HuH-7 (cell line): ENCODE data around the gene MCAM.

Experiments used
- DNase-seq: peaks from one replicate; pipeline ENCODE4 v3.0.0; 2011; ENCODE audit warnings: low spot score

MCAM gene, protein sequence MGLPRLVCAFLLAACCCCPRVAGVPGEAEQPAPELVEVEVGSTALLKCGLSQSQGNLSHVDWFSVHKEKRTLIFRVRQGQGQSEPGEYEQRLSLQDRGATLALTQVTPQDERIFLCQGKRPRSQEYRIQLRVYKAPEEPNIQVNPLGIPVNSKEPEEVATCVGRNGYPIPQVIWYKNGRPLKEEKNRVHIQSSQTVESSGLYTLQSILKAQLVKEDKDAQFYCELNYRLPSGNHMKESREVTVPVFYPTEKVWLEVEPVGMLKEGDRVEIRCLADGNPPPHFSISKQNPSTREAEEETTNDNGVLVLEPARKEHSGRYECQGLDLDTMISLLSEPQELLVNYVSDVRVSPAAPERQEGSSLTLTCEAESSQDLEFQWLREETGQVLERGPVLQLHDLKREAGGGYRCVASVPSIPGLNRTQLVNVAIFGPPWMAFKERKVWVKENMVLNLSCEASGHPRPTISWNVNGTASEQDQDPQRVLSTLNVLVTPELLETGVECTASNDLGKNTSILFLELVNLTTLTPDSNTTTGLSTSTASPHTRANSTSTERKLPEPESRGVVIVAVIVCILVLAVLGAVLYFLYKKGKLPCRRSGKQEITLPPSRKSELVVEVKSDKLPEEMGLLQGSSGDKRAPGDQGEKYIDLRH

DNA sequence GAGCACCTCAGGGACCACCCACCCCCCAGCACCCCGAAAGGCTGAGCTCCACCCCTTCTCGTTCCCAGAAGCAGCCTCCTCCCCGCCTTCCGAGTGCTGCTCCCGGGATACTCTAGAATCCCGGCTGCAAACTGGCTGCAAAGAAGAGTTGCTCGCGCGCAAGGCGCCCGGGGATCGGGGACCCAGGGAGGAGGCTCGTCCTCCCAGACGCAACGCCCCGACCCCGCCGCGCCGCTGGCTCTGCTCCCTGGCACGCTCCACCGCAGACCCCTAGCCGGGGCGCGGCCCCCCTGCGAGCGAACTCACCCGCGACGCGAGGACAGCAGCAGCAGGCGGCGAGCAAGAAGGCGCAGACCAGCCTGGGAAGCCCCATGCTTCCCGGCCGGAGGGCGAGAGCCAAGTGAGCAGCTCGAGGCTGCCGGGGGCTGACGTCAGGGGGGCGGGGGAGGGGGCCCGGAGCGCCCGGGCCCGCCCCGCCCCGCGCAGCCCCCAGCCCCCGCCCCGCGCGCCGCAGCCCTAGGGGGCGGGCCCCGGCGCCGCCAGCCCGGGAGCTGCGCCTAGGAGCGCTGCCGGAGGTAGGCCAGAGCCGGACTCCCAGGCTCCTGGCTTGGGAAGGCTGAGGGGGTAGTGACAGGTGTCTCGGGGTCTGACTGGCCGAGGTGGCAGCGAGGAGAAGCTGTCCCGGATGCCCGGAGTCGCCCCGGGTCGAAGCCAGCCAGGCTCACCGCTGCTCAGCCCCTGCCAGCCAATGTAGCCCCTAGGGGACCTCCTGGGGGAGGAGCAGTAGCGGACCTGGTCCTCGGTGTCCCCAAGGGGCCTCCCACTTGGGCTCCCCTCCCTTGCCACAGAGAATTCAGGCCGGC is at the start of gene MCAM:
TSS of gene MCAM (minus strand) at position 402 of the 863 bp plus-strand sequence. CDS start at position 373, 29 bp downstream.
- DNase-seq = peak; percentile 78

DNA sequence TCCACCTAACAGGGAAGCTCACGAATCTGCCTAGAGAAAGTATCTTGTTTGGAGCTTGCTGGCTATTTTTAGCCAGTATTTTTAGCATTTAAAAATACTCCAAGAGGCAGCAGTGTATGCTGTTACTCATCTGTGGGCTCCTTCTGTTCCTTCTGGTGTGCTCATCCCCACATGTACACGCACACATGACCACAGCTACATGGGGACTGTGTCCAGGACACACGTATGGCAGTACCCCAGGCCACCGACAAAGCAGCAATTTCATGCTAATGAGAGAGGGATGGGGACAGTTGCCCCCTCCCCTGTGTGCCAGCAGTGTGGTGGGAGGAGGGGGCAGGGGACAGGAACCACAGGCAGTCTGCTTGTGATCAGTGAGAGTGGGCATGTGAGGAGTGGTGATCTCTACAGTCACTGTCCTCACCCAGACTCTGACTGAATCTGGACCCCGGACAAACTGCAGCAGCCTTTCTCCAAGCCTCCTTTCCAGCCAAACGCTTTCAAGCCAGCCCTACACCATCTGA is 48.2 kb upstream of the MCAM start:
- DNase-seq = no peak

- peak; percentile 80 for DNase-seq
Observed at GRCh38 chr11:119363851-119364590, 47.1 kb upstream of the MCAM start.

GRCh38 chr11:119363081-119363850 is 46.3 kb upstream of the MCAM start:
- no peak for DNase-seq

- DNase-seq = no peak
Observed at GRCh38 chr11:119362741-119363080, 45.8 kb upstream of the MCAM start.

DNA sequence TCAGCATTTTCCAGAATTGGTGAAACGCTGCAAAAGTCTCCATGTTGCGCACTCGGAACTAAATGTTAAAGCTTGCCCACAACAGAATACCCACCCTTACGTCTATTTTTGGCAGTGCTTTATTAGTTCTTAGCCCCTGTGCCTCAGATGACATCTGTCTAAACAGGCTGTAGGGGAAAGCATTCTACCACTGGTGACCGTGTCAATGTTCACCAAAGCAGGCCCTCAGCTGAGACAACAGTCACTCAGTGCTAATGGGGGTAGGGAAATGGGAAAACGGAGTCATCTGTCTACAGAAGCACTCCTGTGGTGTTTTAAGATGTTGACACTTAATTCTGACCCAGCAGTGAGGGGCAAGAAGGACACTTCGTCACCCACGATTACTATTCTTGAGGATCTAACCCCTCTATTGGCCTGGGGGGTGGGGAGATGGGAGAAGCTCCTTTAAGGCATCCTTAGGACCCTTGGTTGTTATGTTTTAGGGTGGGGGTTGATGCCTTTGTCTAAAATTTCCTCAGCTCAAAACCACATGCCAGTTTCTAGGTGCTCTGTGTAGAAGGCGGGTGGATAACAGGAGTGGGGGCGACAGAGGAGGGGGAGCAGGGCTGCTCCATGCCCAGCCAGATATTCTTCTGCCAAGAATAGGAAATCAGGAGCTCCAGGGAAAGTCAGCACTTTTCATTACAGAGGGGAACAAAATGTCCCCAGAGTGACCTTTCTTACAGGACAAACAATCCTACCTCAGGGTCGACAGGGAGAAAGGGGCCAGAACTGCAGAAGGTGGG is 45.2 kb upstream of the MCAM start:
- DNase-seq = no peak

DNA sequence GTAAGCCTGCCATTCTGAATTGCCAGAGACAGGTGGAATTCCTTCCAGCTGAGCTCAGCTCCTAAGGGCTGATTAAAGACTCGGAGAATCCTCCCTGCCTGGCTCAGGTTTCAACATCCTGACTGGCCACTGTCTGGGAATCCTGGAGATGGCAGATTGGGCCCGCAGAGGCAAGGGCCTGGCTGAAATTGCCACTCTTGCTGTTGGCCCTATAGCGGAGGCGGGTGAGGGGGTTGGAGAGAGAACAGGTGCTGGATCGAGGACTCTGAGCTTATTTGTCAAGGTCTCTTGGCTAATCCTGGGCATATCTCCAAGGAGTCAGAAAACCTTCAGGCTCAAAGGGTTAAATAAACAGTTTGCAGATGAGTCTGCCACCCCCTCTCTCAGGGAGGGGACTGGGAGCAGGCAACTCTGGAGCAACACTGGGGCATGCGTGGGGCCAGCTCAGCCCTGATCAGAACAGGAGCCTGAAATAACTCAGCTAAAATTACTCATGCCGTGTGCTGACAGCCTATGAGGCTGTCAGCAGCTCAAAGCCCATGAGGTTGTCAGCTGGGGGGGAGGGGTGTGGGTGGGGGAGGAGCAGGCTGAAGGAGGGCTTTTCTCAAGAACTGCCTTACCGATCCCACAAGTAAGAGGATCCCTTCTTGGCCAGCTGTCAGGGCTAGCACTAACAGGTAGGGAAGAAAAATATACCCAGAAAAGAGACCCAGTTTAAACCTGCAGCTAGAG is 44.3 kb upstream of the MCAM start:
- no peak for DNase-seq

DNA sequence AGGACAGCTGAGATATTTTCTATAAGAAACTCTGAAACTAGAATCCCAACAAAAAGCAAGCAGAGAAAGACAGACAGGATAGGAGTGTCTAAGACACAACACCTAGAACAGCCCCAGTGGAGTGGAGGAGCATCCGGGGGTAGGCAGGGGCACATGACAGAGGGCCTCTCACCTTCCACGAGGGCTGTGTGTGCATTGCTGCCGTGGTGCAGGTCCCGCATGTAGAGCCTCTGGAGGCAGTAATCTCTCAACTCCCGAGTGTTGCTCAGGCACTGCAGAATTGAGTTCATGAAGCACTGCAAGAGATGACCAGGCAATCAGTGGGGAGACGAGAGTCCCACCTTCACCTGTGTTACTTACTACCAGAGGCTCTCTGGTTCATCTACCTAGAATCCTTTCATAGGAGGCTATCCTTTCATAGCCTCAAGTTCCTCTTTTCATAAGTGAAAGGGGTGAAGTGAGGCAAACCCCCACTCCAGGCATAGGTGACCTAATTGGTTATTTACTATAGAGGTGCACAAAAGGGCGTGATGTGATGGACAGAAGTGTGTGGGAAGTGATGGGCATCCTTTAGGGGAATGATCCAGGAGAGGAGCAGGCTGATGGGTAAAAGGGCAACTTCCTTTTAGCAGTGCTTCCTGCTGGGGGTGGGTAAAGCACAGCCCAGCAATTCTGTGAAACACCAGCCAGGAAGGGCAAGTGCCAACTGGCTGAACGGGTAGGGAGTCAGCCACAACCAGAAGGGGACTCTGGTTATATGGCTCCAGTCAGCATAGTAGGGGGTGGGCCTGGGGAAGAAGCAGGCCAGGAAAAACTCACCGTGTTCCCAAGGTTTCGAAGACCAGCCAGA is 42.7 kb upstream of the MCAM start:
- DNase-seq = no peak

GRCh38 chr11:119357074-119357473 is 40.1 kb upstream of the MCAM start:
- no peak for DNase-seq

GRCh38 chr11:119356349-119357031 is 39.6 kb upstream of the MCAM start:
- DNase-seq = no peak

- DNase-seq = no peak
Observed at GRCh38 chr11:119355091-119355843, 38.3 kb upstream of the MCAM start.

DNA sequence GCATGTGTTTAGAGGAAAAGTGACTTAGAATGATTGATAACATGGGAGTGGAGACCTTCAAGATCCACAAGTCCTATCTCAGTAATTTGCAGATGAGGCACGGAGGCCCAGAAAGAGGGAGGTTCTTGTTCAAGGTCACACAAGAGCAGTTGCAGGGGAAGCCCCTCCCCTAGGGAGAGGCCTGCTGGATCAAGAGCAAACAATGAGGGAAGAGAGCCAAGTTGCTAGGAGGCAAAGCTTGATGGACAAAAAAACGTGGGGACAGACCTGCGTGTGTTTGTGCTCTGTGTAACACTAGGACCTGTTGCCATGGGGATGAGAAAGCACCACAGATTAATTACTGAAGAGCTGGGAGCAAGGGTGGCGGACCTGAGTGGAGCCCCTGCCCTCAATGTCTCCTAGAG is 35.9 kb upstream of the MCAM start:
- peak; percentile 87 for DNase-seq

- DNase-seq = no peak
Observed at GRCh38 chr11:119351232-119351631, 34.3 kb upstream of the MCAM start.

DNA sequence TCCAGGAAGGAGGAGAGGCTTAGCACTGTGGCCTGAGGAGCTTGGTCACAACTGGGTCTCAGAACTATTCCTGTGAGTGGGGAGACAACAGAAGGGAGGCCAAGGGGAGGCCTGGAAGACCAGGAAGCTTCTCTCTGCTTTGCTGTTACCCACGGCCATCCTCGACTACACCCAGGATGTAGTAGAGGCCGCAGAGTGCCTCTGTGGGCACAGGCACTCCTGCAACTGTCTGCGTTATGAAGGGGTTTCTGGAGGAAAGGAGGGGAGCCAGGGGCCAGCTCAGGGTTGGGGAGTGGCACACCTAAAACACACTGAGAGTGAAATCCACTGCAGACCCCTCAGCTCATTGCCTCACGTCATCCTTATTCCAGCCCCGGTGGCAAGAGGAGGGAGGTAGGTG is 33.4 kb upstream of the MCAM start:
- no peak for DNase-seq

DNA sequence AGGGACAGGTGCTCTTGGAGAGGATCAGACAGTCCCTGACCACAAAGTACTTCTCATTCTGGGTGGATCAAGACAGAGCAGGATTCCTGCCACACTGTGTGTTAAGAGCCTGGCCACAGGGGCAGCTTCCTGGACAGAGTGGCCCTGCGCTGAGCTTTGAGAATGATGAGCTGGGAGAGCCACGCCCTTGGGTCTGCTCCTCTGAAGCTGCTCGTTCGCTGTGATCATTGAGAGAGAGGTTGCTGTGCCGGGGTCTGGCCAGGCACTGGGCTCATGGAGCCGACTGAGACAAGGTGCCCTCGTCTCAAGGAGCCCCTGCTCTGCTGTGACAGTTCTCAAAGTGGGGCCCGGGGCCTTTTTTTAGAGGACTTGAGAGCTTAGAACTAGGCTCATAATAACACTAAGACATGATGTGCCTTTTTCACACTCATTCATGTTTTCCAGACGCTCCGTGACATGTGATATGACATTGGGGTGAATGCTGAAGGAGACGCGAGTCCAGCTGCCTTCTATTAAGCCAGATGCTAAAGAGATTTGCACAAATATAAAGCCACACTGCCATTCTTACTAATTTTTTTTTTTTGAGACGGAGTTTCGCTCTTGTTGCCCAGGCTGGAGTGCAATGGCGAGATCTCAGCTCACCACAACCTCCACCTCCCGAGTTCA is 31.1 kb upstream of the MCAM start:
- DNase-seq = no peak

- DNase-seq = no peak
Observed at GRCh38 chr11:119347242-119347641, 30.3 kb upstream of the MCAM start.

DNA sequence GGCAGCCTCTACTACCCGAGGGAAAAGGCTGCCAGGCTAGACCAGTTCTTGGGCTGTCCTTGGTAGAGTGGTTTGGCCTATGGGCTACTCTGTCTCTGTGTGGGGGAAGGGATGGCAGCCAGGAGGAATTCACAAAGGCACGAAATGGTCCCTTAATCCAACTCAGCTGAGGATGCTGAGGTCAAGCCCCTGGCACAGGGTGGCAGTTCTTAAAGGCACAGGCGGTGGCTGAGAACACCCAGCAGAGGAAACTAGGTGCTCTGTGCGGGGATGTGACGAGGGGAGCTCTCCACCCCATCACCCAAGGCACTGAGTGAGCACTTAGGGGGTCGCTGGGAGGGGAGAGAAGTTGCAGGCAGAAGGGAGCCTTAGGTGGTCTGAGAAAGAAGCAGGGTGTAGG is 29.7 kb upstream of the MCAM start, which contains the start of gene MFRP:
TSS of gene MFRP (minus strand) at position 101 of the 400 bp plus-strand sequence. CDS start 192 bp downstream, outside the sequence.
- no peak for DNase-seq
